ENCODE measurements around the gene RBMS3.

Gene RBMS3

GRCh38 chr3:29853841-29854397 is 573.0 kb downstream of the RBMS3 start:
- no peak for TF ChIP-seq CTCF (IDR thresholded peaks at IDR 0.05; ENCODE audit: borderline replicate concordance, control extremely low read depth, extremely low read depth, insufficient read depth, missing control alignments)
- no peak for DNase-seq (ENCODE audit: low spot score)
- in situ Hi-C loops (cut with MboI; ENCODE audit: low sequenced_read_pairs, unreplicated experiment), result no loop called here

- in situ Hi-C loops (cut with MboI; ENCODE audit: low sequenced_read_pairs, unreplicated experiment), result no loop called here
- TF ChIP-seq CTCF (IDR thresholded peaks at IDR 0.05; ENCODE audit: borderline replicate concordance, control extremely low read depth, extremely low read depth, insufficient read depth, missing control alignments), result no peak
- DNase-seq (ENCODE audit: low spot score), result no peak
Observed at GRCh38 chr3:29854821-29855220, 574.0 kb downstream of the RBMS3 start.

- DNase-seq (ENCODE audit: low spot score), result no peak
- TF ChIP-seq CTCF (IDR thresholded peaks at IDR 0.05; ENCODE audit: borderline replicate concordance, control extremely low read depth, extremely low read depth, insufficient read depth, missing control alignments), result no peak
- in situ Hi-C loops (cut with MboI; ENCODE audit: low sequenced_read_pairs, unreplicated experiment), result no loop called here
Observed at GRCh38 chr3:29859726-29860270, 578.9 kb downstream of the RBMS3 start.

GRCh38 chr3:29864809-29865208 is 583.9 kb downstream of the RBMS3 start:
- TF ChIP-seq CTCF (IDR thresholded peaks at IDR 0.05; ENCODE audit: borderline replicate concordance, control extremely low read depth, extremely low read depth, insufficient read depth, missing control alignments), result no peak
- DNase-seq (ENCODE audit: low spot score), result no peak
- in situ Hi-C loops (cut with MboI; ENCODE audit: low sequenced_read_pairs, unreplicated experiment), result no loop called here

GRCh38 chr3:29868543-29869101 is 587.8 kb downstream of the RBMS3 start:
- TF ChIP-seq CTCF (IDR thresholded peaks at IDR 0.05; ENCODE audit: borderline replicate concordance, control extremely low read depth, extremely low read depth, insufficient read depth, missing control alignments), result no peak
- no peak for DNase-seq (ENCODE audit: low spot score)
- in situ Hi-C loops (cut with MboI; ENCODE audit: low sequenced_read_pairs, unreplicated experiment), result no loop called here

- no peak for DNase-seq (ENCODE audit: low spot score)
- in situ Hi-C loops (cut with MboI; ENCODE audit: low sequenced_read_pairs, unreplicated experiment), result no loop called here
- no peak for TF ChIP-seq CTCF (IDR thresholded peaks at IDR 0.05; ENCODE audit: borderline replicate concordance, control extremely low read depth, extremely low read depth, insufficient read depth, missing control alignments)
Observed at GRCh38 chr3:29870136-29870535, 589.3 kb downstream of the RBMS3 start.
